ENCODE measurements around the gene LMF1.

Gene LMF1

DNA sequence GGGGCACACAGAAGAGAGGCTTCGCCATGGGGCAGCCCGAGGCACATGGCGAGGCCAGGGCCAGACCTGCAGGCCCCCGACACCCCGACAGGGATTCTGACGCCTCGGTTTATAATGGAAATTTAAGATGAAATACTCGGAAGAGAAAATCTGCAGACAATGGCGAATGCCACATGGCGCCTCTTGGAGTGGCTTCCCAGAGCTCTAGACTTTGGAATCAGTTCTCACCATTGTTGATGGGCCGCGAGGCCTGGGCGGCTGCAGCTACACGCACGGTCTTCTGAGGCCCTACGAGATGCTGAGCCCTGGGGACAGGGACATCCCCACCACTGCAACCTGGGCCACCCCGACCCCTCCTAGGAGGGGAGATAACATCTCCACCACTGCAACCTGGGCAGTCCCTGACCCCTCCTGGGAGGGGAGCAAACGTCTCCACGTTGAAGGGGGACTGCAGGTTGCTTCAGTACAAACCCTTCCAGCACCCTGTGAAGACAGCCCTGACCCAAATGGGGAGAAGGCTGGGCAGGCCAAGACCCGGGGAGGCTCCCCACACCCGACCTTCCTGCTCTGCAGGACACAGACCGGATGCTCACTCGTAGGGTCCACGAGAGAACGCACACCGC is 56.9 kb downstream of the LMF1 start:
- no peak for DNase-seq (ENCODE audit: low spot score)
- TF ChIP-seq CTCF (IDR thresholded peaks at IDR 0.05; ENCODE audit: extremely low read depth, missing control alignments) = no peak

DNA sequence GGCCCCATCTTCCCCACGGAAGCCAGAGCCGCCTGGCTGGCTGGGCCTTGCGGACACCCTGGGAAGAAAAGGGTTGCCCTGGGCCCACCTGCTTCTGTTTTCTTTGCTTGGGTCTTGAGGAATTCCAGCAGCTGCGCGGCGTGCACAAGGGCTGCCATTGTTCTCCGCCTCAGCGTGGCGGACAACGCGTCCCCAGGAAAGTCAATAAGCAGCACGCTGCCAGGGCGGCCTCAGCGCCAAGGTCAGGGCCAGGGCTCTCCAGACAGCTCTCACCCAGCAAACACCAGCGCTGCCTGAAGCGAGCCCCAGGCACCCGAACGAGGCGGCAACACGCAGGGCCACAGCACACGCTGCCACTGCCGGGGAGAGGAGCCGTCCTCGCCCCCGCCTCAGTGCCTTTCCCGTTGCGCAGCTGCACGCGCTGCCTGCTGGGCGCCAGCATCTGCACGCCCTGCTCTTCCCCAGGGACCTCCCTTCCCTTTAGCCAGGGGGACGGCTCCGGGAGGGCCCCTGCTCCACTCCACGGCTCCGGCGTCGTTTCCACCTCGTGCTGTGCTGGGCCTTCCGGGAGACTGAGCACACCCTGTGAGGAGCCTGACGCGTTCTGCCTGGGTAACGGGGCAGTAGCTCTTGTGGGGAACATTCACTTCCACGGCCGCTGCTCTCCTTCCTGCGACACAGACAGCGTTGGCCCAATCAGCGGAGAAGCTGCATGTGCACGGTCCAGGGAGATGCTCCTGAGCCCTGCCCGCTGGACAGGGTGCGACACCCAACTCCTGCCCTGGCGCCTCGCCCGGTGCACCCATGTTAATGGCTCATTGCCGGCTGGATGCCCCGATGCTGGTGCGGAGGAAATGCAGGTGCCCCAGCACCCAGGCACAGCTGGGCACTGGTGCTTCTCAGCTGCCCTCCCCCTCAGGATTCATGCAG is 57.8 kb downstream of the LMF1 start:
- TF ChIP-seq CTCF (IDR thresholded peaks at IDR 0.05; ENCODE audit: extremely low read depth, missing control alignments) = no peak
- DNase-seq (ENCODE audit: low spot score) = no peak

DNA sequence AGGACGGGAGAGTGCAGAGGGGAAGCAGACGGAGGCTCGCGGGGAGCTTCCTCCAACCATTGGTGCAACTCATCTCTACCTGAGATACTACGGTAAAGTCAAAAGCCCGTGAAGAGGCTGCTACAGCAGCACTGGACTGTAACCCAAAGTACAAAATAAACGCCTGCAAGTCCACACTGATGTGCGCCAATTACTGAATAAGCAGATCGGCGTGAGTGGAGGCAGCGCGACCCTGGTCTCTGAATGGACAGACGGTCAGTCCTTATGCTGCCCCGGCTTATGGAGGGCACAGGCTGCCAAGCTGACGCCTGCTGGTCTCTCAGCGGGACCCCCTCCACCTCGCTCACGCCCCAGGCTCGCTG is 58.5 kb downstream of the LMF1 start:
- TF ChIP-seq CTCF (IDR thresholded peaks at IDR 0.05; ENCODE audit: extremely low read depth, missing control alignments) = no peak
- no peak for DNase-seq (ENCODE audit: low spot score)

DNA sequence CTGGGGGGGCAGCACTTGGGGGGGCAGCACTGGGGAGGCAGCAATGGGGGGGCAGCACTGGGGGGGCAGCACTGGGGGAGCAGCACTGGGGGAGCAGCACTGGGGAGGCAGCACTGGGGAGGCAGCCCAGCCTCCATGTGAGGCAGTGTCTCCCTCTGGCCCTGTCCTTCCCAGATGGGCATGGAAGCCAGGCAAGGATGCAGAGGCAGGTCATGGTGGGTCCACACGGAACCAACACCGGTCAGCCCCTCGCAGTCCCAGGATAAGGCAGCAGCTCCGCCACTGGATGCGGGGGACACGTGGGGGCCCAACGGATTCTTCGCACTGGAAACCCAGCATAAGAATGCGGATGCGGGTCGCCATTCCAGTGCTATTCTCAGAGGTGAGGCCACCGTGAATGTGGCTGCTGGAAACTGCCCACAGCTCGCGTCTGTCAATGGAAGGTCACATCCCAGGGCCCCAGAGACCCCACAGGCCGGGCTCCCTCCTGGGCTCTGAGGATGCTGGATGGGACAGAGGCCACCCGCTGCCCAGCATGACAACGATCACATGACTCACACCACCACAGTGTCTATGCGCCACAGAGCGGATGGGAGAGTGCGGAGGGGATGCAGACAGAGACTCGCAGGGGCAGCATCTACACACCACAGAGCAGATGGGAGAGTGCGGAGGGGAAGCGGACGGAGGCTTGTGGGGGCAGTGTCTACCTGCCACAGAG is 59.0 kb downstream of the LMF1 start:
- no peak for TF ChIP-seq CTCF (IDR thresholded peaks at IDR 0.05; ENCODE audit: extremely low read depth, missing control alignments)

DNA sequence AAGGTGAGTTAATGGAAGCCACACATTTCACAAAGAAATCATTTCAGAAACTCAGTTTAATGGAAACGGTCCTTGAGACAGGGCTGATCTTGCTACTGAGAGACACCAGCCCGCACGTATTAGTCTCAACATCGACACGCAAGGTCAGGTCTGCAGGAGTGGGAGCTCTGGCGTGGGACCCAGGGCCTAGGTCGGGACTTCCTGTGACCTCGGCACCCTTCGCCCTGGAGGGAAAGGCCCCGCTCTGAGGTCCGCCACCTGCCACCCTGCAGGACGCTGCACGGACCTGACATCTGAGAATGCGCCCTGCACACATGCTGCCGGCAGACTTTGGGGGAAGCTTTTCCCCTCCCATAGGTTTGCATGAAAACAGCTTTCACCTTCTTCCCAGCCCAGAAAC is 59.7 kb downstream of the LMF1 start:
- DNase-seq (ENCODE audit: low spot score) = no peak
- TF ChIP-seq CTCF (IDR thresholded peaks at IDR 0.05; ENCODE audit: extremely low read depth, missing control alignments) = no peak

More for the DNA sequence above, 59.0 kb downstream of the LMF1 start:
- no peak for DNase-seq (ENCODE audit: low spot score)

- no peak for DNase-seq (ENCODE audit: low spot score)
- TF ChIP-seq CTCF (IDR thresholded peaks at IDR 0.05; ENCODE audit: extremely low read depth, missing control alignments) = no peak
Observed at GRCh38 chr16:910181-910580, 60.6 kb downstream of the LMF1 start.
